Tibial nerve (tissue), 4 donors: ENCODE data around the gene FAM162A.

Source experiments
- CTCF ChIP-seq, 5 experiments: fragments of 200-600 bp in 3 of 5; fragments of 450-650 bp in 2 of 5; sonication (generic) in 3 of 5; IDR thresholded peaks; one replicate each; pipeline ENCODE4 v1.5.1; 2016 to 2019; ENCODE audit warnings: antibody characterized with exemption in 5 of 5, mild to moderate bottlenecking in 3 of 5, moderate library complexity in 2 of 5
- EP300 ChIP-seq, 2 donors: sonication (generic); formaldehyde crosslinking; IDR thresholded peaks; one replicate each; pipeline ENCODE4 v1.6.1; 2017; ENCODE audit warnings: antibody characterized with exemption in 2 of 2, mild to moderate bottlenecking in 1 of 2
- POLR2A ChIP-seq, 2 donors: fragments of 450-650 bp; IDR thresholded peaks; one replicate each; pipeline ENCODE4 v1.6.1; 2017; ENCODE audit warnings: antibody characterized with exemption in 2 of 2, mild to moderate bottlenecking in 2 of 2, moderate library complexity in 2 of 2

DNA sequence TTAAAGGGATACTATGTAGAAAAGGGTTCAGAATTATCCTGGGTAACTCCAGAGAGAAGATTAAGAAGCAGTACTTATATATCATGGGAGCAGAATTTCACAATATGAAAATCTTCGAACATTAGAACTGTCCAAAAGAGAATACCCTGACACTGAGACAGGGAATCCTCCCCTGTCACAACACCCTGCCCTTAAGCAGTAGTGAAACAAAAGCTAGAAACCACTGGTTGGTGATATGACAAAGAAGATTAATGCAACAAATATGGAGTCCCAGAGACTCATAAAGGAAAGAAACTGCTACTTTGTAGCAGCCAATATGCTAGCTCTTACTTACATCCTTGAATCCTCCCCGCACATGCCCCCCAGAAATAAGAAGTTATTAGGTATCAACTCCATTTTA lies 19.5 kb upstream of the FAM162A start:
- no peak for TF ChIP-seq CTCF (IDR thresholded peaks at IDR 0.05)
- no peak for TF ChIP-seq POLR2A (IDR thresholded peaks at IDR 0.05)
- no peak for TF ChIP-seq EP300 (IDR thresholded peaks at IDR 0.05)
